ENCODE results near the gene ZRANB1.
"Not testable (repeated sequence)": the region's sequence is repeated elsewhere in the genome, so short reads cannot be mapped to it uniquely, and the experiment has no call there.

The ZRANB1 gene

DNA sequence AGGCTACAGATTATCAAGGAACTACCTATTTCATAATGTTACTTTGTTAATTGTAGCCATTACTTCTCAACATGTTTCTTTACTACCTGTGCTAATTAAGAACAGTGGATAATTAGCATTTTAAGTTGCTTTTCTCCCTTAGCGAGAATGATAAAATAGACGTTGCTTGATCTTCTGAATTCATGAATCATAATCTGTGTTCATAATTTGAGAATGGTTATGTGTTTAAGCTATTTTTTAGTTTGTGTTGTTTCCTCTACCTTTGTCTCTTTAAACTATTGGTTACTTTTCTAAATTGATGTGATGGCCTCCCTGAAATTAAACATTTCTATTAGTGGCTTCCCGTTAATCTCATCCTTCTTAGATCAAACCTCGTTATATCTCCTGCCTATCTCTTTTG is at the start of gene ZRANB1:
Gene ZRANB1 (plus strand): TSS at position 301 of the 400 bp plus-strand sequence. CDS start 371 bp downstream, outside the sequence.
- no peak for DNase-seq (ENCODE audit: low read depth in 3 of 3)

- DNase-seq (ENCODE audit: low read depth in 3 of 3), result no peak
These were observed 49.0 kb upstream of the ZRANB1 start for GRCh38 chr10:124892905-124893304.

DNA sequence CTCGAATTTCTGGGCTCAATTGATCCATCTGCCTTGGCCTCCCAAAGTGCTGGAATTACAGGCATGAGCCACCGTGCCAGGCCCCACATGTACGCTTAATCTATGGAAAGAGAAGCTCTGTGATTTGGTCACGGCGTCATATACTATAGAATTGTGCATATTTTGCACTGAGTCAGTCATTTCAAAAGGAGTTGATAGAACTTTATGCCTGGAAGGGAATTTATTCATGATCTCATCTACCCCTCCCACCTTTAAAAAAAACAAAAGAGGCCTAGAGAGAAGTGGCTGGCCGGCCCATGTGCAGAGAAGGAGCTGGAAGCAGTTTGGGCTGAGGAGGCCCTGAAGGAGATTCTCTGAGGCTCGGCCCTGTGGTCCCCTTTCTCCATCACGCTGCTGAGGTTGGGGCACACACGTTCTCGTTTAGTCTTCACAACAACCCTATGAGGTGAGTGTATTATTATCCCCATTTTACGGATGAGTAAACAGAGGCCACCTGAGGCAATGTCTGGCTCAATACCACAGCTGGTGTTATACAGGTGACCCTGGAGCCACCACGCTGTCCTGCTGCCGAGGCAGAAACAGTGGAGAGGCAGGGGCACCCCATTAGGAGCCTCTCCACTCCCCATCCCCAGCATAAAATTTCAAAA is 47.2 kb upstream of the ZRANB1 start:
- no peak for DNase-seq (ENCODE audit: low read depth in 3 of 3)

- no peak for DNase-seq (ENCODE audit: low read depth in 3 of 3)
These were observed 45.2 kb upstream of the ZRANB1 start for GRCh38 chr10:124896751-124897150.

GRCh38 chr10:124898471-124898870 is 43.5 kb upstream of the ZRANB1 start:
- DNase-seq (ENCODE audit: low read depth in 3 of 3), result no peak

DNA sequence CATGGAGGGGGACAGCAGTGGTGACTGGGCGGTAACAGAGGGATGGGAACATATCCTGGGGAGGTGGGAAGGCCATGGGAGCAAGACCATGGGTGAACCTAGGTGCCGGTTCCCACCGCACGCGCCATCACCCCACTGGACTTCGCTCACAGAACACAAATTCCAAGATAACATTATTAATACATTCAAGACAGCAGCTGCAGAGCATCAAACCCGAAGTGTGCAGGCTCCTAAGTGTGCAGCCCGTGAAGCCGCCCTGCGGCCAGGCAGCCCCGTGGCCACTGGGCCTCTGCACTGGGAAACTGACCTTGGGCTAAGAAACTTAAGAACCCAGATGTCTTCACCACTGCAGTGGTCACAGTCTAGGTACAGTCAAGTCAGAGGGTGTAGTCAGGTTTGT is 42.8 kb upstream of the ZRANB1 start:
- DNase-seq (ENCODE audit: low read depth in 3 of 3), result no peak

DNA sequence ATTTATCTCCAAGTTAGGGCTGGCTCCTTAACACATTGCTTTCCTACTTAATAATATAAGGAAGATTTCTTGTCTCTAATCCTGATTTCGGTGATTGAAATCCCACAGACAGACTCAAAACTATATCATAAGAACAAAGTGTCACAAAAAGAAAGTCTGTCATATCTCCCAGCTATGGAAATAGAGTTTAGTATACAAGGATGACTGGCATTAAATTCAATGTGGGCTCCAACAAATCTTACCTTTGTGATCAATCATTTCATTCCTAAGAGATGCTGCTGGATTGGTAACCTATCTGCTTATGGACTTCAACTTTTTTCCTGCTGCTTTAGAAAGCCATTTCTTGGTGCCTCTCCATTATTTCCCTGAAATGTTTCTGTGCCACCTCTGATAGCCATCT is 39.5 kb upstream of the ZRANB1 start:
- DNase-seq (ENCODE audit: low read depth in 3 of 3), result no peak

DNA sequence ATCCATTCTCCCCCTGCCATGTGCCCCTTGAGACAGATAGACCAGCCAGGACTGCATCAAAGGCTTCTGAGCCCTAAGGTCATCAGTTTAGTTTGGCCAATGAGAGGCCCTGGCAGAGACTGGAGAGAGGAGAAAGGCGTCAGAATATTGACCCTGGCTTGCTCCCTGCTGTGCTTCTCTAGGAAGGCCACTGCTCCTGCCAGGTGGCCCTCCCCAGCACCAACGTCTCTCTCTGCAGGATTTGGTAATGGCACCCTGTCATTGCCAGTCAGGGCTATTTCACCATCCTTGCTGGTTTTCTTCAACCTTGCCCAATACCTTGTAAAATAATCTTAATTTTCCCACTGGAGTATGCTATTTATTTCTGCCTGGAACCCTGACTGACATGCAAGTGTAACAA is 38.8 kb upstream of the ZRANB1 start:
- DNase-seq (ENCODE audit: low read depth in 3 of 3), result no peak

DNA sequence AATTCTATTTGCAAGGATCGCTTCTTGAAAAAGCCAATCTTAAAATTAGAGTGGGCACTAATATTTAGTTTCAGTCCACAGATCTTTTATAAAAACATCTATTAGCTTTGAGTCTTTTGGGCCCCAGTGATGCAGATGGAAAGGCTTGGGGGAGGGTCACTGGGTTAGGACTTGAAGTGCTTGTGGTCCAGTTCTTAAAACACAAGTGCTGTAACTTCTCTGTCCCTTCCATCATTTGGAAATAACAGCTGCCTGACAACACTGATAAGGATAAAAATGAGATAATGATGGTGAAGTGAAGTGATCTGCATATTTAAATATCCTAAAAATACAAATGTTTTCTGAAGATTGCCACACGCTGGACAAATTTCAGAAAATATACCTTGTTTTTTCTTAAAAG is 37.1 kb upstream of the ZRANB1 start:
- no peak for DNase-seq (ENCODE audit: low read depth in 3 of 3)

DNA sequence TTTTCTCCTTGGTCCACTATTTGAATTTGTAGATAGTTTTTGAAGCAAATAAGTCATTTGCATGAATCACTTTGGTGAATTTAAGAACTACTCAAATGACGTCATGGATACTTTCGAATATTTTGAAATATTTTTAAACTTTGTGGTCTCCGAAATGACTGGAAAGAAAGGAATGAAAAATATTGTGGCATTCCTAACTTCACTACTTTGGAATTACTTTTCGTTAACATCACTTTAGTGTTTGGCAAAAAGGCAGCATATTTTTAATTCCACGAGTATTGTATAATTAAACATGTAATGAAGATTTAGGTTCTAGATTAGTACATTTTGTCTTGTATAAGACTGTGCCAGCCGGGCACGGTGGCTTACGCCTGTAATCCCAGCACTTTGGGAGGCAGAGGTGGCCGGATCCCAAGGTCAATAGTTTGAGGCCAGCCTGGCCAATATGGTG is 35.3 kb upstream of the ZRANB1 start:
- DNase-seq (ENCODE audit: low read depth in 3 of 3), result no peak

GRCh38 chr10:124909563-124909962 is 32.4 kb upstream of the ZRANB1 start:
- no peak for DNase-seq (ENCODE audit: low read depth in 3 of 3)

GRCh38 chr10:124911124-124912067 is 30.5 kb upstream of the ZRANB1 start:
- no peak for DNase-seq (ENCODE audit: low read depth in 3 of 3)

DNA sequence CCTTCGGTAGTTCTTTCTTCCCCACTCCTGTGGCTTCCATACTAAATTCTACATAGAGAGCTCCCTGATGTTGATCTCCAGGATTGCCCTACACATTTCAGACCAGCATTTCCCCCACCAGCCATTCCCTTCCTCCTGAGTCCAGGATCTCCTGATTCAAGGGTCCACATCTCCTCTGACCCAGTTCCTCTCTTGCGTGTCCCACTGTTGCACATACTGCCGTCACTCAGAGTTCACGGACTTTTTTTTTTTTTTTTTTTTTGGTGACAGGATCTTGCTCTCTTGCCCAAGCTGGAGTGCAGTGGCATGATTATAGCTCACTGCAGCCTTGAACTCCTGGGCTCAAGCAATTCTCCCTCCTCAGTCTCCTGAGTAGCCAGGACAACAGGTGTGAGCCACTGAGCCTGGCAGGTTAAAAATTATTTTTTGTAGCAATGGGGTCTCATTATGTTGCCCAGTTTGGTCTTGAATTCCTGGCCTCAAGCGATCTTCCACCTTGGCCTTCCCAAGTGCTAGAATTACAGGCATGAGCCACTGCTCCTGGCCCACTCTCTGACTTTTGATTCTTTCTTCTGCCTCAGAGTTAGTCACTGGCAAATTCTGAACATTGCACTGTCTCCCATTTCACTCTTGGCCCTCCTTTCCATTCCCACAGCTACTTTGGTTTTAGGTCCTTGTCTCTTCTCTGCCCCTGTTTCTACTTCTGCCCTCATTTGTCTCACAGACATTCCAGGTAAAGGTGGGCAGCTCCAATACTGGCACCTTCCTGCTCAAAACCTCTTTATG is 29.6 kb upstream of the ZRANB1 start:
- no peak for DNase-seq (ENCODE audit: low read depth in 3 of 3)

GRCh38 chr10:124913167-124913566 is 28.8 kb upstream of the ZRANB1 start:
- DNase-seq (ENCODE audit: low read depth in 3 of 3), result no peak

- not testable (repeated sequence) for DNase-seq (ENCODE audit: low read depth in 3 of 3)
These were observed 27.5 kb upstream of the ZRANB1 start for GRCh38 chr10:124914398-124914797.

GRCh38 chr10:124916098-124916584 is 25.8 kb upstream of the ZRANB1 start:
- no peak for DNase-seq (ENCODE audit: low read depth in 3 of 3)

GRCh38 chr10:124916585-124917427 is 25.1 kb upstream of the ZRANB1 start:
- DNase-seq (ENCODE audit: low read depth in 3 of 3), result peak; percentile 91 to 97 (median 95)

- peak in 1 of 3 experiments; percentile 4 for DNase-seq (ENCODE audit: low read depth in 3 of 3)
These were observed 24.3 kb upstream of the ZRANB1 start for GRCh38 chr10:124917428-124918190.

GRCh38 chr10:124918191-124918830 is 23.6 kb upstream of the ZRANB1 start:
- DNase-seq (ENCODE audit: low read depth in 3 of 3), result no peak

- DNase-seq (ENCODE audit: low read depth in 3 of 3), result no peak
These were observed 23.0 kb upstream of the ZRANB1 start for GRCh38 chr10:124918906-124919305.

All from stimulated activated CD4-positive, alpha-beta T cell treated with anti-CD3 and anti-CD28 coated beads, TNF-alpha, amount 100 ng/mL, for 4 hours (primary cell).